NCI-H2171 (cell line): ENCODE data around the gene GALE.
"Not testable (repeated sequence)": the region's sequence is repeated elsewhere in the genome, so short reads cannot be mapped to it uniquely, and the experiment has no call there.

Source experiments
- DNase-seq: peaks from one replicate; lab custom pipeline; 2025; lab: John Stamatoyannopoulos, UW

Gene GALE

DNA sequence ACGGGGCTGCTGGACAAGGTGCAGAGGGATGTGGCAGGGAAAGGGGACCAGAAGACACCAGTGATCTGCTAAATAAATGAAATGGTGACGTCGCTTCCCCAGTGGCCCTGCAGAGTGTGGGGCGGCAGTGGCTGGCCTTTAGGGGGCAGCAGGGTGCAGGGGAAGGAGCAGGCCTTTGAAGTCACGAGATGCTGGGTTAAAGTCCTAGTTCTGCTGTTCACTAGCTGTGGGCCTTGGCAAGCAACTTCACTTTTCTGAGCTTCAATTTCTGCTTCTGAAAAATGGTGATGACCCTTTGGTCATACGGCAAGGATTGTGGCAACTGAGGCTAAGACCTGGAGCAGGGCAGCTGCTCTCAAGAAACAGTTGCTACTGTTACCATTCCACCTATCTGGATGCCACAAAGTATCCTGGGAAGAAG, 9.2 kb upstream of the GALE start:
- DNase-seq = peak; percentile 34

DNA sequence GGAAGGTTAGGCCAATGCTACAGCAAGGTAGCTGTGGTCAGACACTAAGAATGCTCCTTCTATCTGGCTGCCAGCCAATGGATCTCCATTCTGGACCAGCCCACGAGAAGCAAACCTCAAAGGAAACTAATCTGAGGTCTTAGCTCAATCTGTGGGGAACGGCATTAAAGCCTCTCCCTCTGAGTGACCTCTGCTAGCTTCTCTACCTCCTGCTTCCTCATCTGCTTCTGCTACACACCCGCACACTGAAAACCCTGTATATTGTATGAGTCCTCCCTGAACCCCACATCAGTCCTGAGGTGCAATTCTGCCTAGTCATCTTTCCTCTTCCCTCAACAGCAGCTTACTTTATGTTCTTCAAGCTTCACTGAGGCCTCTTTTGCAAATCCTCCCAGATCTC, 6.9 kb upstream of the GALE start:
- no peak for DNase-seq

- no peak for DNase-seq
Measured at GRCh38 chr1:23806280-23806679, 5.7 kb upstream of the GALE start.

DNA sequence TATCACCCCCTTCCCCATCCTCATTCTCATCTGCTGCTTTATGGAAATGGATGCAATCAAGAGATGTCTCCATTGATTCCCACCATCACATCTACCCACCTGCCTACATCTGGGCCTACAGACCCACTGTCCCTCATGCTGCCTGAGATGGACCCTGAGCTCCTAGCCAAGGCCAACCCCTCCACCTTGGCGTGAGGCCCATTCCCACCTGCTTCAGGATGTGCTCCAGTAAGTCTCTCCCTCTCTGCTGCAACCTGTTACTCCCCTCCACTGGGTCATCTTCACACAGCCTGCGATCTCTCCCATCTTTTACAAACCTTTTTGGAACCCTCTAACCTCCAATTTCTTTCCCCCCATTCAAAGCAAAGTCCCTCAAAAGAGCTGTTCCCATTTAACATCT, 4.5 kb upstream of the GALE start:
- DNase-seq = no peak

DNA sequence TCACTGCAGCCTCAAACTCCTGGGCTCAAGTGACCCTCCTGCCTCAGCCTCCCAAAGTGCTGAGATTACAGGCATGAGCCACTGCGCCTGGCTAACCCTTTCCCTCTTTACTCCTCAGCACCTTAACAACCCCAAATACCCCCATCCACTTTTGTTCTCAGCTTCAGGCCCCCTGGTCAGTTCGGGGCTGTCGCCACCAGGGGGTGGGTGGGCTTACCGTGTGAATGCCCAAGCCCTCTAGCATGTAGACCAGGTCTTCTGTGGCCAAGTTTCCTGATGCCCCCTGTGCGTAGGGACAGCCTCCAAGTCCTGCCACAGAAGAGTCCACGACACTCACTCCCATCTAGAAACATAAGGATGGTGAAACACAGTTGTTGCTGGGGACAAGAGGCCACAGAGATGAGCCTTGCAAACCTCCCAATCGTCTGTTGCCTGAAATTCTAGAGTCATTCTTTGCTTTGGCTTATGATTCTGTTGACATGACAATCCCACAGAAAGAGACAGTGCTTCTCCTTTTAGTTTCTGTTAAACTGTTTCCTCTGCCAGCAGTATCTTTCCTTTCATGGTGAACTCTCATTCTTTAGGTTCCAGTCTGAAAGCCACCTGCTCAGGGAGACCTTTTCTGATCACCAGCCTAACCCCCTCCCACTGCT, 3.8 kb upstream of the GALE start:
- no peak for DNase-seq

- DNase-seq = no peak
Measured at GRCh38 chr1:23803674-23804073, 3.1 kb upstream of the GALE start.

- DNase-seq = not testable (repeated sequence)
Measured at GRCh38 chr1:23802809-23803342, 2.3 kb upstream of the GALE start.

DNA sequence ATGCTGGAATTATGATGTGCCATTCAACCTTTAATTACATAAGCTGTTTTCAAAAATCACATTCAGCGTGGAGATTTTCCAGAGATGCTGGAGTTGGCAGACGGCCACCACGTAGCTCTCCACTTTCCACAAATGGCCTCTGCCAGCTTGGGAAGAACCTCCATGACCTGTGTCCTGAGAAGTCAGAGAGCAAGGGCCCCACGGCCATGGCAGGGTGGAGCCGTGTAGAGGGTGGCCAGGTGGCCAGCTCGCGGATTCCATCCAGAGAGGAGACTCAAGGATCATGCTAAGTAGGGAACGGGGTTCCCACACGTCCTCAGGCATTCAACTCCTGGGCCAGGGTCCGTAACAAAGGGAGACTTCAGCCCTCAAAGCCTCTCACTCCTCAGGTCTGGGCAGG, 1.3 kb upstream of the GALE start:
- DNase-seq = no peak

- DNase-seq = no peak
Measured at GRCh38 chr1:23801338-23801748, 789 bp upstream of the GALE start.

DNA sequence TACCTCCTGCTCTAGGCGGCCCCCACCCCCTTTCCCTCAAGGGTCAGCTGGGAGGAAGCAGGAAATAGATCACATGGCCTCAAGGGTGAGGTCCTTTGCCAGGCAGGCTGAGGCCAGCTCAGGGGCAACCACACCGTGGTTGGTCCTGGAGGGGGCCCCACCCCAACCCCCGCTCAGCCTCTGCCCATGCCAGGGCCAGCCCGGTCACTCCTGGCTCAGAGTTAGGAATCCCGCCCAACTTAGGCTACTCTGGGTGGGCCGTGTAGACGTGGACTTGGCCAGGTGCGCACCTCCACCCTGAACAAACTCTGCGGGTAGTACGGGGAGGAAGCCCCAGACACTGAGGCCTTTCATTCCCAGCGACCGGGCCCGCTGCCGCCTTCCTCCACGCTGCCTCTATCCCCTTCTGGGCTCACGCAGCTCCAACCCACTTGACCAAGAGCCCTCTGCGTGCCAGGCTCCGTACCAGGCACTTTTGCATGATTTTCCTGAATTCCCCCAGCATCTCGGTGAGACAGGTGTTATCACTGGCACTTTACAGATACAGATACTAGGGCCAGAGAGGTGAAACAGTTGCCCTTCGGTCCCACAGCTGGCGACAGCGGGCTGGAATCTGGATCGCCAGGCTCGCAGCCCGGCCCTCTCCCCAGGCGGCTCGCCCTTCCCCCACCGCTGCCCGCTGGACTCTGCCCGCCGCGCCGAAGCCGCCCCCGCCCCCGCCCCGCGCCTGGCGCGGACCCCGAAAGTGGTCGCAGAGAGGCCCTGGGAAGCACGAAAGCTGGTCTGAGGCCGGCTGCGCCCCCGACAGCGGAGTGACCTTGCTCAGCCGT, 769 bp downstream of the GALE start:
- DNase-seq = no peak

GRCh38 chr1:23799255-23799569, 1.3 kb downstream of the GALE start:
- no peak for DNase-seq

DNA sequence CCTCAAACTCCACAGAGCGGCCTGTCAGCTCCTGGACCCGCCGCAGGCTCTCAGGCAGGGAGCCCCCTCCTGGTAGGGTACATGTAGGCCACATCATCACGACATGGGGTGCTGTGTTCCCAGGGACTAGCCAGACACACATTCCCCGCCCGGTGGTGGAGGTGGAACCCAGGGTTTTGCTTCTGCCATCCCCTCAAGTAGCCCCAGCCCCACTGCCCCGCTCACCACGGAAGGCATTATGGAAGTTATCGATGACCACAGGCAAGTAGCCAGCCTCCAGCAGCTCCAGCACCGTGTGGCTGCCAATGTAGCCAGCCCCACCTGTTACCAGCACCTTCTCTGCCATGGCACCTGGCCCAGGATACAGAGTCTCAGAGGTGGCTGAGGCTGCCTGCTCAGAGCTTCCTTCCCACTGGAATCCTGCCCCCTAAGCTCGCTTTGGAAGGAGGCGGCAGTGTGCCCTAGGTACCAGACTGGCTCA, 1.9 kb downstream of the GALE start:
- DNase-seq = no peak

DNA sequence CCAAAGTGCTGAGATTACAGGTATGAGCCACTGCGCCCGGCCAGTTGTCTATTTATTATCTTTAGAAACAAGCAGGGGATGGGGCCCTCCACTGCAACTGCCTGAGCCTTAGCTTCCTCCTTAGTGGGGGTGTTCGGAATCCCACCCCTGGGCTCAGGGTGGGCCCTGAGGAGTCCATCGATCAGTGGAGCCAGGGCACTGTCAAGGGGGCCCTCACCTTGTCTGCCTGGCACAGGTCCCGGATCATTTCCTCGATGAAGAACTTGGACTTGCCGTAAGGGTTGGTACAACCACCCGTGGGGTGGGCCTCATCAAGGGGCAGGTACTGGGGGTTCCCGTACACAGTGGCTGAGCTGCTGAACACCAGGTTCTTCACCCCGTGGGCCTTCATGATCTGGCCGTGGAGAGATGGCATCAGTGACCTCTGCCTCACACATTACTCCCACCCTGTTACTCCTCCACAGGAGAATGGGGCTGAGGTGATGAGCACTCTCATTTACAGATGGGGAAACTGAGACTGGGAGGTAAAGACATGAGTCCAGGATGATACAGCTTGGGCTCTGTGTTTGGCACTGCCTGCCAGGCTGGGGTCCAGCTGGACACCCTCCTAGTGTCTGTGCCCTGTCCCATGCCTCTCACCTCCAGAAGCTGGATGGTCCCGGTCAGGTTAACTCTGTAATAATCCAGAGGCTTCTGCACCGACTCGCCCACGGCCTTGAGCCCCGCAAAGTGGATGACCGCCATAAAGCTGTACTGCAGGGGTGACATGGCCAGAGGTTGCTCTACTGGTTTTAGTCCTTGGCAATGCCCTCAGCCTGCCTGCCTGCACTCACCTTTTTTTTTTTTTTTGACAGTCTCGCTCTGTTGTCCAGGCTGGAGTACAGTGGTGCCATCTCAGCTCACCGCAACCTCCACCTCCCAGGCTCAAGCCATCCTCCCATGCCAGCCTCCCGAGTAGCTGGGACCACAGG, 2.8 kb downstream of the GALE start:
- no peak for DNase-seq

- no peak for DNase-seq
Measured at GRCh38 chr1:23796466-23797271, 3.9 kb downstream of the GALE start.

GRCh38 chr1:23795676-23796465, 4.7 kb downstream of the GALE start:
- no peak for DNase-seq

- not testable (repeated sequence) for DNase-seq
Measured at GRCh38 chr1:23794732-23795182, 5.8 kb downstream of the GALE start.

DNA sequence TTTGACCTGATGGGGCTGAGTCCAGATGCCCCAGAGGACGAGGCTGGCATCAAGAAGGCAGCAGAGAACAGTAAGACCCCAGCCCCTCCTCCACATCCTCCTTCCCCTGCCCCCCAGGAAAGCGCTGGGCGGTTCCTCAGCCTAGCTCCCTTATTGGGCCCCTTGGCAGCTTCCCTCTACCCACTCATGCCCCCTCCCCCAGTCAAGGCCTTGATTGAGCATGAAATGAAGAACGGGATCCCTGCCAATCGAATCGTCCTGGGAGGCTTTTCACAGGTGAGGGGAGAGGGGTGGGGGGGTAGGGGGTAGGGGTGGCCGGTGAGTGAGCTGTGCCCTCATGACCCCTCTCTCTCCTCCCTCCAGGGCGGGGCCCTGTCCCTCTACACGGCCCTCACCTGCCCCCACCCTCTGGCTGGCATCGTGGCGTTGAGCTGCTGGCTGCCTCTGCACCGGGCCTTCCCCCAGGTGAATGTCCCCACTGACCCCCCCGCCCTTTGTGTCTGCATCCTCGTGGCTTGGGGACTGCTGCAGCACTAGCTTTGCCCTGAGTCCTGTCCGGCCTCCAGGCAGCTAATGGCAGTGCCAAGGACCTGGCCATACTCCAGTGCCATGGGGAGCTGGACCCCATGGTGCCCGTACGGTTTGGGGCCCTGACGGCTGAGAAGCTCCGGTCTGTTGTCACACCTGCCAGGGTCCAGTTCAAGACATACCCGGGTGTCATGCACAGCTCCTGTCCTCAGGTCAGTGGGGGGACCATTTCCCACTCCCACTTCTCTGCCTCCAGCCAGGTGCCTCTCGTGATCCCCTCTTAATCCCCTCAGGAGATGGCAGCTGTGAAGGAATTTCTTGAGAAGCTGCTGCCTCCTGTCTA, 6.5 kb downstream of the GALE start:
- no peak for DNase-seq

DNA sequence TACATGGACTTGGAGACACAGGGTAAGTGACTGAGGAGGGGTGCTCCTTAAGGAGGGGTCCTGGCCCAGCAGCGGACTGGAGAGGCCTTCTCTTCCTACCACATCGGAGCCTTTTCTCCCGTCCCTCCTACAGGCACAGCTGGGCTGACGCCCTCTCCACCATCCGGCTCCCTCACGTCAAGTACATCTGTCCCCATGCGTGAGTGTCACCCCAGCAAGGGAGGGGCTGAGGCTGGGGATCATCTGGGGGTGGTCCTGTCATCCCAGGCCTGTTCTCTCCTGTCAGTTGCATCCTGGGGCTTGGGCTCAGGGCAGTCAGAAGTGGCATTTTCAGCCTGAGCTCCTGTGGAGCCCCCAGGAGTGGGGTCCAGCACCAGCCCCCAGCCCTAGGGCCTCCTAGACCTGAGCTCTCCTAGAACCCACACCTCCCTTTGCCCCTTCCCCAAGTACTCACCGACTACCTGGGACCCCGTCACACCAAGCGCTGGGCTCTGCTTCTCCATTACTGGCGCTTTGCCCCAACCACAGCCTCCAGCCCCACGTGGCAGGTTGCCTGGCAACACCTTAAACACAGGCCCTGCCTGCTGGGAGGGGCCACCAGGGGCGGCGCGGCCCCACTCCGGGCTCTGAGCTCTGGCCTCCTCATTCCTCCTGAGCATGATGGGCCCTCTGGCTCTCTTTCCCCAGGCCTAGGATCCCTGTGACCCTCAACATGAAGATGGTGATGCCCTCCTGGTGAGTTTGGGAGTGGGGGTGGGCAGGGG, 7.4 kb downstream of the GALE start:
- DNase-seq = no peak
